HepG2 (cell line): ENCODE measurements around the gene TAF3. TPM values are rescaled to one million over a fixed set of nuclear protein-coding genes. Genes with fewer than 3 reads are reported as not detected.
A peak's percentile ranks its signal among the peaks of the same experiment; 100 is the strongest.

Experiments used
- ARID2 ChIP-seq: sonication (generic); formaldehyde crosslinking; IDR thresholded peaks from 2 replicates; pipeline ENCODE4 v1.8.1; 2022; ENCODE audit warnings: mild to moderate bottlenecking, missing genetic modification reagents, borderline replicate concordance
- BHLHE40 ChIP-seq: IDR thresholded peaks from 2 replicates; pipeline ENCODE4 v1.6.1; 2011; ENCODE audit warnings: low read length, improper control_type of control experiment
- FOXJ3 ChIP-seq: sonication (generic); formaldehyde crosslinking; IDR thresholded peaks from 2 replicates; pipeline ENCODE4 v1.4.0; 2020; ENCODE audit warnings: missing genetic modification reagents, mild to moderate bottlenecking, borderline replicate concordance
- HHEX ChIP-seq: IDR thresholded peaks from 2 replicates; pipeline ENCODE4 v1.6.1; 2016; ENCODE audit warnings: control low read depth
- NFE2 ChIP-seq: sonication (generic); formaldehyde crosslinking; IDR thresholded peaks from 2 replicates; pipeline ENCODE4 v1.4.0; 2020; ENCODE audit warnings: missing genetic modification reagents
- NR2F6 ChIP-seq, 2 experiments: IDR thresholded peaks; 2 replicates each; pipeline ENCODE4 v1.6.1; 2016; ENCODE audit warnings: antibody characterized with exemption in 1 of 2, mild to moderate bottlenecking in 1 of 2
- PITX1 ChIP-seq: sonication (generic); formaldehyde crosslinking; IDR thresholded peaks from 2 replicates; pipeline ENCODE4 v1.5.1; 2020; ENCODE audit warnings: mild to moderate bottlenecking, missing genetic modification reagents
- SMARCE1 ChIP-seq: fragments of 450-650 bp; IDR thresholded peaks from 2 replicates; pipeline ENCODE4 v1.6.1; 2017; ENCODE audit warnings: borderline replicate concordance
- TBX3 ChIP-seq: fragments of 450-650 bp; IDR thresholded peaks from 2 replicates; pipeline ENCODE4 v1.6.1; 2017; ENCODE audit warnings: antibody characterized with exemption, mild to moderate bottlenecking, inconsistent platforms, borderline replicate concordance
- ZMYM2 ChIP-seq: sonication (generic); formaldehyde crosslinking; IDR thresholded peaks from 2 replicates; pipeline ENCODE4 v1.8.0; 2022; ENCODE audit warnings: mild to moderate bottlenecking, missing genetic modification reagents
- ZNF337 ChIP-seq: sonication (generic); formaldehyde crosslinking; IDR thresholded peaks from 2 replicates; pipeline ENCODE4 v1.5.1; 2020; ENCODE audit warnings: missing genetic modification reagents, low read depth, mild to moderate bottlenecking, borderline replicate concordance
- ZNF367 ChIP-seq: sonication (generic); formaldehyde crosslinking; IDR thresholded peaks from 2 replicates; pipeline ENCODE4 v1.4.0; 2020; ENCODE audit warnings: missing genetic modification reagents, borderline replicate concordance
- ZNF510 ChIP-seq: sonication (generic); formaldehyde crosslinking; IDR thresholded peaks from 2 replicates; pipeline ENCODE4 v1.4.0; 2020; ENCODE audit warnings: low read depth, mild to moderate bottlenecking, missing genetic modification reagents
- ZNF660 ChIP-seq: sonication (generic); formaldehyde crosslinking; IDR thresholded peaks from 2 replicates; pipeline ENCODE4 v1.5.1; 2020; ENCODE audit warnings: mild to moderate bottlenecking, low read depth, missing genetic modification reagents, borderline replicate concordance
- ZNF720 ChIP-seq: sonication (generic); formaldehyde crosslinking; IDR thresholded peaks from 2 replicates; pipeline ENCODE4 v1.4.0; 2020; ENCODE audit warnings: missing genetic modification reagents
- polyA plus RNA-seq, 8 experiments: library from polyadenylated mRNA; depleted of rRNA in 3 of 8; stranded (reverse) in 7 of 8; unstranded in 1 of 8; fragments of >200 nt; fragmentation: Illumina TruSeq in 4 of 8; extraction: Trizol in 4 of 8; gene quantifications; 2 replicates each; pipeline versions ENCODE4 v1.2.1 to v1.2.3, GENCODE V29; 2011 to 2016; ENCODE audit warnings: low read depth in 4 of 8, missing spikeins in 1 of 8, mixed read lengths in 1 of 8; ENCODE audit not compliant: insufficient read depth in 1 of 8
- total RNA-seq, 5 experiments: library from RNA; depleted of rRNA; stranded (reverse); fragments of >200 nt; fragmentation: Illumina TruSeq; extraction: Trizol; gene quantifications; 2 replicates each; pipeline ENCODE4 v1.2.3, GENCODE V29; 2016; ENCODE audit warnings: low read depth in 1 of 5
- TF ChIP-seq, protein P1 (sequence below): sonication (generic); formaldehyde crosslinking; IDR thresholded peaks from 2 replicates; pipeline ENCODE4 v1.4.0; 2020; ENCODE audit warnings: missing genetic modification reagents
- TF ChIP-seq, protein P2 (sequence below): sonication (generic); formaldehyde crosslinking; IDR thresholded peaks from 2 replicates; pipeline ENCODE4 v1.4.0; 2020; ENCODE audit warnings: missing genetic modification reagents
- TF ChIP-seq, protein P3 (sequence below): IDR thresholded peaks from 2 replicates; pipeline ENCODE4 v1.4.0; 2020; ENCODE audit warnings: mild to moderate bottlenecking, missing genetic modification reagents
- TF ChIP-seq, protein P4 (sequence below): sonication (generic); formaldehyde crosslinking; conservative IDR thresholded peaks from 2 replicates; pipeline ENCODE4 v1.4.0; 2020; ENCODE audit warnings: missing genetic modification reagents
- TF ChIP-seq, protein P5 (sequence below): sonication (generic); formaldehyde crosslinking; IDR thresholded peaks from 2 replicates; pipeline ENCODE4 v1.5.1; 2020; ENCODE audit warnings: missing genetic modification reagents, mild to moderate bottlenecking, borderline replicate concordance

TAF3 gene
- total and polyA plus RNA-seq, 2 of the 13 experiments (the other 11 are each of a cell fraction or from before 2014, with no cell fraction given) = 1.7 to 2.9 TPM

DNA sequence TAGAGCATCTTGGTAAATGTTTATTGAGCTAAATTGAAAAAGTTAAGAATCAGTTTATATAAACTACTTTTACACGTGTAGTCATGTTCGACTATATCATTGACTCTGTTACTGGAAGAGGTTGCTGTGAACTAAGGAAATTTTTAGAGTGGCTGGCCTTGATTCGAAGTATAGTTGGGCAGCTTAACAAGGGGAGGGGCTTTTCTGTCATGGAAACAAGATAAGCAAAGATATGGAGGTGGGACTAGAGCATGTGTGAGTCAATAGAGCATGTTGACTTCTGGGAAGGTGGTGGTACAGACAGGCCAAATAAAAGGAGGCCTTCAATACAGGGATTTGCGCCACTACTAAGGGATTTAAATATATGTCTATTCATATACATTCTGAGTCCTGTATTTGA lies 22.7 kb upstream of the TAF3 start (continued):
- TF ChIP-seq NR2F6 (IDR thresholded peaks at IDR 0.05) (no peak), NR2F6 (CRISPR knock-in tag; IDR thresholded peaks at IDR 0.05) (0 out of 2 replicates have a peak, but pooled peaks have one; percentile 21), ZNF660 (CRISPR knock-in tag) (no peak), BHLHE40 (0 out of 2 replicates have a peak, but pooled peaks have one; percentile 18), ZNF720 (CRISPR knock-in tag) (no peak), ZMYM2 (CRISPR knock-in tag) (no peak), NFE2 (CRISPR knock-in tag) (no peak), HHEX (CRISPR knock-in tag) (no peak), ARID2 (CRISPR knock-in tag) (no peak), ZNF367 (CRISPR knock-in tag) (no peak), TBX3 (peak; percentile 63; the same call in 1 of the 2 replicates), ZNF337 (no peak), PITX1 (CRISPR knock-in tag) (no peak), ZNF510 (CRISPR knock-in tag) (no peak), SMARCE1 (no peak), FOXJ3 (0 out of 2 replicates have a peak, but pooled peaks have one; percentile 29)
- TF ChIP-seq, protein P1, sequence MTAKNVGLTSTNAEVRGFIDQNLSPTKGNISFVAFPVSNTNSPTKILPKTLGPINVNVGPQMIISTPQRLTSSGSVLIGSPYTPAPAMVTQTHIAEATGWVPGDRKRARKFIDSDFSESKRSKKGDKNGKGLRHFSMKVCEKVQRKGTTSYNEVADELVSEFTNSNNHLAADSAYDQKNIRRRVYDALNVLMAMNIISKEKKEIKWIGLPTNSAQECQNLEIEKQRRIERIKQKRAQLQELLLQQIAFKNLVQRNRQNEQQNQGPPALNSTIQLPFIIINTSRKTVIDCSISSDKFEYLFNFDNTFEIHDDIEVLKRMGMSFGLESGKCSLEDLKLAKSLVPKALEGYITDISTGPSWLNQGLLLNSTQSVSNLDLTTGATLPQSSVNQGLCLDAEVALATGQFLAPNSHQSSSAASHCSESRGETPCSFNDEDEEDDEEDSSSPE (CRISPR knock-in tag) = no peak
- TF ChIP-seq, protein P2, sequence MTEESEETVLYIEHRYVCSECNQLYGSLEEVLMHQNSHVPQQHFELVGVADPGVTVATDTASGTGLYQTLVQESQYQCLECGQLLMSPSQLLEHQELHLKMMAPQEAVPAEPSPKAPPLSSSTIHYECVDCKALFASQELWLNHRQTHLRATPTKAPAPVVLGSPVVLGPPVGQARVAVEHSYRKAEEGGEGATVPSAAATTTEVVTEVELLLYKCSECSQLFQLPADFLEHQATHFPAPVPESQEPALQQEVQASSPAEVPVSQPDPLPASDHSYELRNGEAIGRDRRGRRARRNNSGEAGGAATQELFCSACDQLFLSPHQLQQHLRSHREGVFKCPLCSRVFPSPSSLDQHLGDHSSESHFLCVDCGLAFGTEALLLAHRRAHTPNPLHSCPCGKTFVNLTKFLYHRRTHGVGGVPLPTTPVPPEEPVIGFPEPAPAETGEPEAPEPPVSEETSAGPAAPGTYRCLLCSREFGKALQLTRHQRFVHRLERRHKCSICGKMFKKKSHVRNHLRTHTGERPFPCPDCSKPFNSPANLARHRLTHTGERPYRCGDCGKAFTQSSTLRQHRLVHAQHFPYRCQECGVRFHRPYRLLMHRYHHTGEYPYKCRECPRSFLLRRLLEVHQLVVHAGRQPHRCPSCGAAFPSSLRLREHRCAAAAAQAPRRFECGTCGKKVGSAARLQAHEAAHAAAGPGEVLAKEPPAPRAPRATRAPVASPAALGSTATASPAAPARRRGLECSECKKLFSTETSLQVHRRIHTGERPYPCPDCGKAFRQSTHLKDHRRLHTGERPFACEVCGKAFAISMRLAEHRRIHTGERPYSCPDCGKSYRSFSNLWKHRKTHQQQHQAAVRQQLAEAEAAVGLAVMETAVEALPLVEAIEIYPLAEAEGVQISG (CRISPR knock-in tag) = peak; percentile 86
- TF ChIP-seq, protein P3, sequence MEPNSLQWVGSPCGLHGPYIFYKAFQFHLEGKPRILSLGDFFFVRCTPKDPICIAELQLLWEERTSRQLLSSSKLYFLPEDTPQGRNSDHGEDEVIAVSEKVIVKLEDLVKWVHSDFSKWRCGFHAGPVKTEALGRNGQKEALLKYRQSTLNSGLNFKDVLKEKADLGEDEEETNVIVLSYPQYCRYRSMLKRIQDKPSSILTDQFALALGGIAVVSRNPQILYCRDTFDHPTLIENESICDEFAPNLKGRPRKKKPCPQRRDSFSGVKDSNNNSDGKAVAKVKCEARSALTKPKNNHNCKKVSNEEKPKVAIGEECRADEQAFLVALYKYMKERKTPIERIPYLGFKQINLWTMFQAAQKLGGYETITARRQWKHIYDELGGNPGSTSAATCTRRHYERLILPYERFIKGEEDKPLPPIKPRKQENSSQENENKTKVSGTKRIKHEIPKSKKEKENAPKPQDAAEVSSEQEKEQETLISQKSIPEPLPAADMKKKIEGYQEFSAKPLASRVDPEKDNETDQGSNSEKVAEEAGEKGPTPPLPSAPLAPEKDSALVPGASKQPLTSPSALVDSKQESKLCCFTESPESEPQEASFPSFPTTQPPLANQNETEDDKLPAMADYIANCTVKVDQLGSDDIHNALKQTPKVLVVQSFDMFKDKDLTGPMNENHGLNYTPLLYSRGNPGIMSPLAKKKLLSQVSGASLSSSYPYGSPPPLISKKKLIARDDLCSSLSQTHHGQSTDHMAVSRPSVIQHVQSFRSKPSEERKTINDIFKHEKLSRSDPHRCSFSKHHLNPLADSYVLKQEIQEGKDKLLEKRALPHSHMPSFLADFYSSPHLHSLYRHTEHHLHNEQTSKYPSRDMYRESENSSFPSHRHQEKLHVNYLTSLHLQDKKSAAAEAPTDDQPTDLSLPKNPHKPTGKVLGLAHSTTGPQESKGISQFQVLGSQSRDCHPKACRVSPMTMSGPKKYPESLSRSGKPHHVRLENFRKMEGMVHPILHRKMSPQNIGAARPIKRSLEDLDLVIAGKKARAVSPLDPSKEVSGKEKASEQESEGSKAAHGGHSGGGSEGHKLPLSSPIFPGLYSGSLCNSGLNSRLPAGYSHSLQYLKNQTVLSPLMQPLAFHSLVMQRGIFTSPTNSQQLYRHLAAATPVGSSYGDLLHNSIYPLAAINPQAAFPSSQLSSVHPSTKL = peak; percentile 82
- TF ChIP-seq, protein P4, sequence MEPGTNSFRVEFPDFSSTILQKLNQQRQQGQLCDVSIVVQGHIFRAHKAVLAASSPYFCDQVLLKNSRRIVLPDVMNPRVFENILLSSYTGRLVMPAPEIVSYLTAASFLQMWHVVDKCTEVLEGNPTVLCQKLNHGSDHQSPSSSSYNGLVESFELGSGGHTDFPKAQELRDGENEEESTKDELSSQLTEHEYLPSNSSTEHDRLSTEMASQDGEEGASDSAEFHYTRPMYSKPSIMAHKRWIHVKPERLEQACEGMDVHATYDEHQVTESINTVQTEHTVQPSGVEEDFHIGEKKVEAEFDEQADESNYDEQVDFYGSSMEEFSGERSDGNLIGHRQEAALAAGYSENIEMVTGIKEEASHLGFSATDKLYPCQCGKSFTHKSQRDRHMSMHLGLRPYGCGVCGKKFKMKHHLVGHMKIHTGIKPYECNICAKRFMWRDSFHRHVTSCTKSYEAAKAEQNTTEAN (CRISPR knock-in tag) = no peak
- TF ChIP-seq, protein P5, sequence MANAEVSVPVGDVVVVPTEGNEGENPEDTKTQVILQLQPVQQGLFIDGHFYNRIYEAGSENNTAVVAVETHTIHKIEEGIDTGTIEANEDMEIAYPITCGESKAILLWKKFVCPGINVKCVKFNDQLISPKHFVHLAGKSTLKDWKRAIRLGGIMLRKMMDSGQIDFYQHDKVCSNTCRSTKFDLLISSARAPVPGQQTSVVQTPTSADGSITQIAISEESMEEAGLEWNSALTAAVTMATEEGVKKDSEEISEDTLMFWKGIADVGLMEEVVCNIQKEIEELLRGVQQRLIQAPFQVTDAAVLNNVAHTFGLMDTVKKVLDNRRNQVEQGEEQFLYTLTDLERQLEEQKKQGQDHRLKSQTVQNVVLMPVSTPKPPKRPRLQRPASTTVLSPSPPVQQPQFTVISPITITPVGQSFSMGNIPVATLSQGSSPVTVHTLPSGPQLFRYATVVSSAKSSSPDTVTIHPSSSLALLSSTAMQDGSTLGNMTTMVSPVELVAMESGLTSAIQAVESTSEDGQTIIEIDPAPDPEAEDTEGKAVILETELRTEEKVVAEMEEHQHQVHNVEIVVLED (CRISPR knock-in tag) = no peak
